Heart right ventricle (tissue), 16 donors: ENCODE data around the gene LNX1. TPM values are rescaled to one million over a fixed set of nuclear protein-coding genes. Genes with fewer than 3 reads are reported as not detected.

Experiments
- ATAC-seq, 8 donors: fragments of 200-7000 bp; cut with Tn5 transposase; one replicate each; pipeline ENCODE4 v1.9.1; 2020; ENCODE audit warnings: mild to moderate bottlenecking in 8 of 8, moderate library complexity in 8 of 8, moderate number of reproducible peaks in 1 of 8
- DNase-seq, 2 donors: peaks; one replicate each; pipeline ENCODE4 v3.0.0-alpha.2; 2020
- H3K27ac ChIP-seq, 10 donors: fragments of 200-600 bp; sonication (generic) in 2 of 10; one replicate each; pipeline versions ENCODE4 v1.5.0 to v1.8.0; 2020 to 2022; ENCODE audit warnings: mild to moderate bottlenecking in 3 of 10
- H3K27me3 ChIP-seq, 7 donors: fragments of 200-600 bp; one replicate each; pipeline ENCODE4 v1.8.0; 2021 to 2022; ENCODE audit warnings: mild to moderate bottlenecking in 2 of 7
- H3K36me3 ChIP-seq, 9 donors: fragments of 200-600 bp; sonication (generic) in 1 of 9; one replicate each; pipeline versions ENCODE4 v1.5.0 to v1.8.0; 2020 to 2022; ENCODE audit warnings: mild to moderate bottlenecking in 2 of 9
- H3K4me1 ChIP-seq, 9 donors: fragments of 200-600 bp; sonication (generic) in 1 of 9; one replicate each; pipeline versions ENCODE4 v1.5.0 to v1.8.0; 2020 to 2022; ENCODE audit warnings: mild to moderate bottlenecking in 4 of 9
- H3K4me3 ChIP-seq, 10 donors: fragments of 200-600 bp; sonication (generic) in 2 of 10; one replicate each; pipeline versions ENCODE4 v1.5.0 to v1.8.0; 2020 to 2022; ENCODE audit warnings: mild to moderate bottlenecking in 7 of 10, moderate library complexity in 2 of 10
- H3K9me3 ChIP-seq, 11 donors: fragments of 200-600 bp in 10 of 11; sonication (generic) in 2 of 11; one replicate each; pipeline versions ENCODE4 v1.5.0 to v1.8.0; 2013 to 2022; ENCODE audit warnings: mild to moderate bottlenecking in 2 of 11, control low read depth in 1 of 11, moderate library complexity in 1 of 11
- WGBS, 2 donors: extraction: QIAGEN DNeasy Blood & Tissue Kit; methylation state at CpG; one replicate each; pipeline ENCODE4 v1.1.7; 2013; ENCODE audit warnings: inconsistent platforms in 1 of 2; 5-methylcytosine and 5-hydroxymethylcytosine counted together
- intact Hi-C, 10 donors: fragments of 100-400 bp; cut with DNase I; formaldehyde crosslinking; loops; one replicate each; pipeline versions ENCODE4 v1.11.1 to v1.14.2; 2022
- polyA plus RNA-seq, 2 donors: library from polyadenylated mRNA; stranded (reverse); fragments of 200-250 nt; gene quantifications; one replicate each; pipeline ENCODE4 v1.2.3, GENCODE V29; 2013
- total RNA-seq, 10 donors: library from RNA; stranded (reverse); fragmentation: NEBNext Ultra II Directional in 3 of 10; extraction: Animal tissue kit (Norgen Biotek cat#: 25700) in 3 of 10; gene quantifications; one replicate each; pipeline versions ENCODE4 v1.2.1 to v1.2.4, GENCODE V29; 2021 to 2023
- TF ChIP-seq, protein P1 (sequence below), 9 donors: fragments of 200-600 bp; sonication (generic) in 2 of 9; IDR thresholded peaks; one replicate each; pipeline versions ENCODE4 v1.5.0 to v1.8.0; 2021 to 2022; ENCODE audit warnings: antibody characterized with exemption in 9 of 9, mild to moderate bottlenecking in 5 of 9, moderate library complexity in 1 of 9
- donor health status: Arrhythmogenic right ventricular cardiomyopathy.
- donor health status: ischemic (EF 13 %, LVEDD 7.1; RV severe dilation, severe dysfunction).
- donor health status: healthy with polysubstance abuse.
- donor health status: DM: no; HTN: yes; CAD: no.
- donor health status: DM: no; HTN: no; CAD: no.
- donor health status: ischemic (EF 25% LVEDD 6.9; RV normal size, moderate dysfunction).
- donor health status: ischemic (EF 25% LVEDD 5.7; RV mildly dilated, moderate dysfunction).
- donor health status: healthy.
- donor health status: DM: yes; HTN: yes; CAD: no.
- donor health status: Ischemic cardiomyopathy.
- donor health status: ischemic (EF 35%, LVEDD 5.7; RV mildly dilated, moderate dysfunction).
- donor health status: nonischemic (EF 11% LVEDD 7.7; RV severe dilation, severe dysfunction).
- donor health status: DM: yes; HTN: yes; CAD: no.
- donor health status: PGD.
- donor health status: ischemic (EF 29% LVEDD 5.4; RV normal size, mild dysfunction).
- donor health status: nonischemic (EF 23%, LVEDD 6.1; RV moderate dilation, normal function).

The LNX1 gene
- total and polyA plus RNA-seq, 12 donors = 2.0 to 16.1 (median 5.6) TPM

DNA sequence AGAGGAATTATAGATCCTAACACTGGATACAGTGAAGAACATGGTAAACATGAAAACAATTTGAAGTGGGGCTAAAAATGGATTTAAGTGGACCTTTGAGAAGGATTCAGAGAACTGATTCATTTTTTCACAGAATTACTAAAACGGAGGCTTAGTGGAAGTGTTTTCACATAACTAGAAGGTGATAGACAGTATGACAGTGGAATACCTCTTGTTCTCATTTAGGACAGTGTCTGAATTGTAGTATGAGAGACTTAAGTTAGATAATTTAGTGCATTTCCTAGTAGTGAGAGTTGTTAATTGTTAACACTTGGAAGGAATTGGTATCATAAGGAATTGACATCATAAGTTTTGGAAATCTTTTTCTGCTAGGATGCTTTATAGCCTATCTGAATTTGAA is 149.7 kb downstream of the LNX1 start:
- no peak overlapping the region for H3K27ac ChIP-seq
- no peak overlapping the region for H3K4me3 ChIP-seq
- H3K4me1 ChIP-seq = no peaks in the 10 kb centered on the region
- peaks cover 0 to 97% (median 16%) of the 10 kb centered on the region in 9 donors for H3K36me3 ChIP-seq
- no peaks in the 10 kb centered on the region for H3K9me3 ChIP-seq
- intact Hi-C loops = no loop called here
- TF ChIP-seq, protein P1, sequence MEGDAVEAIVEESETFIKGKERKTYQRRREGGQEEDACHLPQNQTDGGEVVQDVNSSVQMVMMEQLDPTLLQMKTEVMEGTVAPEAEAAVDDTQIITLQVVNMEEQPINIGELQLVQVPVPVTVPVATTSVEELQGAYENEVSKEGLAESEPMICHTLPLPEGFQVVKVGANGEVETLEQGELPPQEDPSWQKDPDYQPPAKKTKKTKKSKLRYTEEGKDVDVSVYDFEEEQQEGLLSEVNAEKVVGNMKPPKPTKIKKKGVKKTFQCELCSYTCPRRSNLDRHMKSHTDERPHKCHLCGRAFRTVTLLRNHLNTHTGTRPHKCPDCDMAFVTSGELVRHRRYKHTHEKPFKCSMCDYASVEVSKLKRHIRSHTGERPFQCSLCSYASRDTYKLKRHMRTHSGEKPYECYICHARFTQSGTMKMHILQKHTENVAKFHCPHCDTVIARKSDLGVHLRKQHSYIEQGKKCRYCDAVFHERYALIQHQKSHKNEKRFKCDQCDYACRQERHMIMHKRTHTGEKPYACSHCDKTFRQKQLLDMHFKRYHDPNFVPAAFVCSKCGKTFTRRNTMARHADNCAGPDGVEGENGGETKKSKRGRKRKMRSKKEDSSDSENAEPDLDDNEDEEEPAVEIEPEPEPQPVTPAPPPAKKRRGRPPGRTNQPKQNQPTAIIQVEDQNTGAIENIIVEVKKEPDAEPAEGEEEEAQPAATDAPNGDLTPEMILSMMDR (IDR thresholded peaks at IDR 0.05) = no peak
- no peaks in the 10 kb centered on the region for H3K27me3 ChIP-seq
- DNase-seq (no peak), ATAC-seq (no peak)
- WGBS, 2 donors = 75 to 89% methylated on average over 1 of the region's 1 CpG

DNA sequence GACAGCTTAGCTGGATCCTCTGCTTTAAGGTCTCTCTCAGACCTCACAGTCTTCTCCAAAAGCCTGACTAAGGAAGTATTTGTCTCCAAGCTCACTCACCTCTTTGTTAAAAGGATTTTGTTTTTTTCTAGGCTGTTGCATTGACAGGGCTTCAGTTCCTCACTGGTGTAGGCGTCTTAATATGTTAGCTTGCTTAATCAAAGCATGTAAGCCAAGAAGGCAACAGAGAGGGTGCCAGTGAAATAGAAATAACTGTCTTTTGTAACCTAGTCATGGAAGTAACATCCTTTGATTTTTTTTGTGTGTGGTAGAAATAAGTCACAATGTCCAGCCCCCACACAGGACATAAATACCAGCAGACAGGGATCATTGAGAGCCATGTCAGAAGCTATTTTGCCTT is 155.0 kb downstream of the LNX1 start:
- H3K27ac ChIP-seq = no peak overlapping the region
- H3K4me1 ChIP-seq = no peaks in the 10 kb centered on the region
- 92 to 97% methylated on average over 1 of the region's 1 CpG for WGBS, 2 donors
- DNase-seq (no peak), ATAC-seq (no peak)
- intact Hi-C loops = no loop called here
- no peaks in the 10 kb centered on the region for H3K9me3 ChIP-seq
- H3K4me3 ChIP-seq = no peak overlapping the region
- H3K27me3 ChIP-seq = no peaks in the 10 kb centered on the region
- TF ChIP-seq, protein P1 (IDR thresholded peaks at IDR 0.05) = no peak
- H3K36me3 ChIP-seq = peaks cover 0 to 89% (median 0%) of the 10 kb centered on the region in 9 donors

DNA sequence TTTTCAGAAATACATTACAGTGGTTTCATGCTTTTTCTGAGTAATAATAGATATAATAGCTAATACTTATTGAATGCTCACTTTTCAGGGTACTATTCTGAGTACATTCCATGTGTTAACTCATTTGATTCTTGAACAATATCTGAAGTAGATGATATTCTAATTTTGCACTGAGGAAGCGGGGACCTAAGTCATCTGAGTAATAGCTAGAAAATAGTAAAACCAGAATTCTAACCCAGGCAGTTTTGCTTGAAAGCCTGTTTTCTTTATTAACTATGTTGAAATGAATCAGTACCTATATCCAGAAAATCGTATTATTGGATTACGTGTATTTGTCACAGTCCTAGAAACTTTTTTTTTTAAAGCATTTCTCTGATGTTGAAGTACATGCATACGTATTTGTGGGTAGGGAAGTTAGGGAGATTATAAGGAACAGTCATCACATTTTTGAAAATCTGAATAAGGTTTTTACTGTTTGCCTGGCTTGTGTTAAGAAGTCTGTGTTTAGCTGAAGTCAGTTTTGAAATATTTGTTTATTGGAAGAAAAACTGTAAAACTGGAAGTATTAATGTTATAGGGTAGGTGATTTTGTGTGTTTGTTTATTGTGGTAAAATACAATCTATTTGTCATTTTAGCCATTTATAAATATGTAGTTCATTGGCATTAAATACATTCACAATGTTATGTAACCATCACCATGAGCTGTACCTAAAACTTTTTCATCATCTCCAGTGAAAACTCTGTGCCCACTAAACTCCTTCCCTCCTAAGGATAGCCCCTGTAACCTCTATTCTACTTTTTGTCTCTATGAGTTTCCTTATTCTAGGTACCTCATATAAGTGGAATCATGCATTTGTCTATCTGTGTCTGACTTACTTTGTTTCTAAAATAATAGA is 158.5 kb downstream of the LNX1 start:
- TF ChIP-seq, protein P1 (IDR thresholded peaks at IDR 0.05) = no peak
- H3K27me3 ChIP-seq = no peaks in the 10 kb centered on the region
- DNase-seq (no peak), ATAC-seq (no peak)
- H3K9me3 ChIP-seq = no peaks in the 10 kb centered on the region
- WGBS, 2 donors = 94 to 95% methylated on average over 4 of the region's 4 CpGs
- H3K4me3 ChIP-seq = no peak overlapping the region
- intact Hi-C loops = no loop called here
- no peaks in the 10 kb centered on the region for H3K4me1 ChIP-seq
- no peak overlapping the region for H3K27ac ChIP-seq
- H3K36me3 ChIP-seq = peaks cover 0 to 90% (median 8%) of the 10 kb centered on the region in 9 donors

DNA sequence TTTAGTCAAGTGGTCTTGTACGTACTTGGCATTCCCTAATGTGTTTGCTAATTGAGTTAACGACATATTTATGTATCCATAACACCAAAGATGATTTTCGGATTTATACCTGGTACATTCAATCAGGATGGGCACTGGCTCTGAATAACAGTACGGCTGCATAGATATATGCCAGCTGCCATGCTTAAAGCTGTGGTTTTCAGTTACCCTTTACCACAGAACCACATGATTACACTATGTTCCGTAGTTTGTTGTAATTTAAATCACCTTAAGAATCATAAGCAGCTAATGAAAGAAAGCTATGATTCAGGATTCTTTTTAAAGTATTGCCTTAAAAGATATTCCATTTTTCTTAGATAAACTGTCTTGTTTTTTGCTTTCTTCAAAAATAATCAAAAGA is 160.2 kb downstream of the LNX1 start:
- 92 to 95% methylated on average over 5 of the region's 5 CpGs for WGBS, 2 donors
- TF ChIP-seq, protein P1 (IDR thresholded peaks at IDR 0.05) = no peak
- no peaks in the 10 kb centered on the region for H3K9me3 ChIP-seq
- no peak overlapping the region for H3K27ac ChIP-seq
- peaks cover 0 to 98% (median 8%) of the 10 kb centered on the region in 9 donors for H3K36me3 ChIP-seq
- H3K27me3 ChIP-seq = no peaks in the 10 kb centered on the region
- intact Hi-C loops = no loop called here
- H3K4me1 ChIP-seq = no peaks in the 10 kb centered on the region
- no peak for DNase-seq
- H3K4me3 ChIP-seq = no peak overlapping the region
- no peak for ATAC-seq
